H1 (cell line): ENCODE measurements around the gene MYOM1. TPM values are rescaled to one million over a fixed set of nuclear protein-coding genes. Genes with fewer than 3 reads are reported as not detected.

Experiments used
- CTCF ChIA-PET: fragments of 300-600 bp; sonication (Branson Sonifier 250); formaldehyde crosslinking; loops from one replicate; lab custom pipeline; 2021; ENCODE audit not compliant: partially characterized antibody; lab: Charles Lee
- POLR2A ChIA-PET: fragments of 300-600 bp; sonication (Branson Sonifier 250); formaldehyde crosslinking; loops from one replicate; lab custom pipeline; 2021; ENCODE audit warnings: inconsistent platforms; ENCODE audit not compliant: partially characterized antibody; lab: Charles Lee
- DNase-seq, 2 experiments: peaks; one replicate each; pipeline versions ENCODE4 v3.0.0 to v3.0.0-alpha.2; 2010 to 2022; ENCODE audit warnings: low spot score in 2 of 2, low read depth in 1 of 2, mixed read lengths in 1 of 2
- FAIRE-seq: peaks from 2 replicates; lab custom pipeline; 2011; peaks lifted over from hg19 to GRCh38; lab: Jason Lieb, UNC
- H2AFZ ChIP-seq: 2 replicates; pipeline ENCODE4 v1.8.1; 2012; ENCODE audit warnings: low read length, inconsistent platforms
- H2AK5ac ChIP-seq: 2 replicates; pipeline ENCODE4 v1.6.1; 2013; ENCODE audit warnings: low read depth, low read length
- H2BK120ac ChIP-seq: replicated peaks from 2 replicates; pipeline ENCODE3; 2013; ENCODE audit warnings: low read depth, low read length, inconsistent platforms
- H2BK12ac ChIP-seq: 2 replicates; pipeline ENCODE4 v1.6.1; 2013; ENCODE audit warnings: low read depth, low read length
- H2BK15ac ChIP-seq: 2 replicates; pipeline ENCODE4 v1.6.1; 2013; ENCODE audit warnings: low read length
- H2BK20ac ChIP-seq: 2 replicates; pipeline ENCODE4 v1.6.1; 2013; ENCODE audit warnings: low read length
- H2BK5ac ChIP-seq: 2 replicates; pipeline ENCODE4 v1.6.1; 2013; ENCODE audit warnings: low read depth, low read length
- H3K14ac ChIP-seq: 2 replicates; pipeline ENCODE4 v1.6.1; 2013; ENCODE audit warnings: inconsistent platforms; ENCODE audit not compliant: insufficient read length
- H3K18ac ChIP-seq: 2 replicates; pipeline ENCODE4 v1.6.1; 2013; ENCODE audit warnings: low read length; ENCODE audit errors: extremely low read depth
- H3K23ac ChIP-seq: 2 replicates; pipeline ENCODE4 v1.6.1; 2013; ENCODE audit warnings: inconsistent platforms; ENCODE audit not compliant: insufficient read length
- H3K23me2 ChIP-seq: 2 replicates; pipeline ENCODE4 v1.6.1; 2013; ENCODE audit warnings: low read depth, low read length
- H3K27ac ChIP-seq: 2 replicates; pipeline ENCODE4 v1.6.1; 2011; ENCODE audit warnings: low read depth, low read length, inconsistent platforms
- H3K27me3 ChIP-seq, 4 experiments: replicated peaks in 1 of 4; 1 replicate in 1 of 4; 2 replicates in 3 of 4; pipeline versions ENCODE4 v1.6.1 to v1.8.1; 2011 to 2013; ENCODE audit warnings: low read length in 3 of 4, mild to moderate bottlenecking in 3 of 4, inconsistent platforms in 2 of 4, mixed read lengths in 2 of 4, moderate library complexity in 1 of 4; ENCODE audit not compliant: control insufficient read depth in 3 of 4, insufficient read depth in 3 of 4; ENCODE audit errors: extremely low read depth in 1 of 4
- H3K36me3 ChIP-seq, 4 experiments: 2 replicates each; pipeline versions ENCODE4 v1.6.1 to v1.8.1; 2011 to 2013; ENCODE audit warnings: mild to moderate bottlenecking in 4 of 4, low read length in 3 of 4, moderate library complexity in 2 of 4, control low read depth in 1 of 4, inconsistent platforms in 1 of 4; ENCODE audit not compliant: insufficient read depth in 4 of 4, control insufficient read depth in 2 of 4
- H3K4ac ChIP-seq: replicated peaks from 2 replicates; pipeline ENCODE3; 2013; ENCODE audit warnings: low read length, low read depth, mixed read lengths, inconsistent platforms; ENCODE audit not compliant: insufficient read length
- H3K4me1 ChIP-seq, 4 experiments: replicated peaks in 1 of 4; 1 replicate in 1 of 4; 2 replicates in 3 of 4; pipeline versions ENCODE4 v1.6.1 to v1.8.1; 2011 to 2013; ENCODE audit warnings: low read length in 3 of 4, inconsistent platforms in 2 of 4, mixed read lengths in 1 of 4; ENCODE audit not compliant: insufficient read depth in 4 of 4, control insufficient read depth in 3 of 4
- H3K4me2 ChIP-seq, 2 experiments: 2 replicates each; pipeline versions ENCODE4 v1.6.1 to v1.8.1; 2011 to 2013; ENCODE audit warnings: low read depth in 2 of 2, low read length in 2 of 2, control low read depth in 1 of 2, inconsistent platforms in 1 of 2, mild to moderate bottlenecking in 1 of 2; ENCODE audit not compliant: insufficient read depth in 1 of 2
- H3K4me3 ChIP-seq, 4 experiments: fragments of 200-600, 300-600 bp in 1 of 4; sonication (generic), shearing (Covaris generic), sonication (Bioruptor Twin) in 1 of 4; 2 replicates each; pipeline versions ENCODE4 v1.5.1 to v1.8.1; 2011 to 2016; ENCODE audit warnings: low read length in 4 of 4, low read depth in 3 of 4, control low read depth in 2 of 4, inconsistent platforms in 2 of 4, mild to moderate bottlenecking in 2 of 4, mixed read lengths in 1 of 4, moderate library complexity in 1 of 4; ENCODE audit not compliant: insufficient read depth in 2 of 4; ENCODE audit errors: extremely low read depth in 1 of 4
- H3K56ac ChIP-seq: replicated peaks from 2 replicates; pipeline ENCODE3; 2013; ENCODE audit warnings: low read depth, mild to moderate bottlenecking, mixed read lengths, low read length, inconsistent platforms; ENCODE audit not compliant: insufficient read length
- H3K79me1 ChIP-seq: 2 replicates; pipeline ENCODE4 v1.6.1; 2013; ENCODE audit warnings: low read depth, low read length, control low read depth
- H3K79me2 ChIP-seq, 2 experiments: 2 replicates each; pipeline versions ENCODE4 v1.6.1 to v1.8.1; 2012 to 2013; ENCODE audit warnings: low read length in 2 of 2, mild to moderate bottlenecking in 2 of 2, inconsistent platforms in 1 of 2; ENCODE audit not compliant: insufficient read depth in 2 of 2, control insufficient read depth in 1 of 2
- H3K9ac ChIP-seq, 4 experiments: replicated peaks in 1 of 4; 1 replicate in 1 of 4; 2 replicates in 3 of 4; pipeline versions ENCODE4 v1.6.1 to v1.8.1; 2011 to 2013; ENCODE audit warnings: low read depth in 3 of 4, low read length in 3 of 4, control low read depth in 2 of 4, mild to moderate bottlenecking in 2 of 4, moderate library complexity in 2 of 4, inconsistent platforms in 1 of 4; ENCODE audit errors: extremely low read depth in 1 of 4
- H3K9me3 ChIP-seq, 2 experiments: 2 replicates each; pipeline versions ENCODE4 v1.6.1 to v1.8.1; 2012 to 2013; ENCODE audit warnings: mild to moderate bottlenecking in 2 of 2, moderate library complexity in 2 of 2, control low read depth in 1 of 2, inconsistent platforms in 1 of 2, low read depth in 1 of 2, low read length in 1 of 2, mixed read lengths in 1 of 2; ENCODE audit not compliant: insufficient read depth in 2 of 2
- H4K20me1 ChIP-seq, 2 experiments: replicated peaks in 1 of 2; 2 replicates each; pipeline versions ENCODE3 to v1.8.1; 2011 to 2013; ENCODE audit warnings: inconsistent platforms in 2 of 2, low read length in 2 of 2, mild to moderate bottlenecking in 1 of 2; ENCODE audit not compliant: insufficient read depth in 2 of 2, control insufficient read depth in 1 of 2
- H4K5ac ChIP-seq: 2 replicates; pipeline ENCODE4 v1.6.1; 2013; ENCODE audit warnings: low read length, low read depth, mixed read lengths, inconsistent platforms; ENCODE audit not compliant: insufficient read length
- H4K8ac ChIP-seq: 2 replicates; pipeline ENCODE4 v1.8.0; 2013; ENCODE audit warnings: mild to moderate bottlenecking, moderate library complexity, low read length, inconsistent platforms; ENCODE audit not compliant: insufficient read depth; ENCODE audit errors: extremely low read depth
- H4K91ac ChIP-seq: replicated peaks from 2 replicates; pipeline ENCODE3; 2013; ENCODE audit warnings: low read length, mixed read lengths, inconsistent platforms; ENCODE audit not compliant: insufficient read length
- SIX5 ChIP-seq: IDR thresholded peaks from 2 replicates; pipeline ENCODE4 v1.6.1; 2011; ENCODE audit warnings: mild to moderate bottlenecking, low read depth, low read length
- WGBS, 2 experiments: shearing (Covaris generic) in 1 of 2; methylation state at CpG; one replicate each; pipeline versions ENCODE4 v1.1.6 to v1.1.7; 2013 to 2015; ENCODE audit warnings: low lambda C conversion rate in 2 of 2, mixed read lengths in 2 of 2, inconsistent platforms in 1 of 2, low coverage in 1 of 2, missing lambda C conversion rate in 1 of 2; ENCODE audit not compliant: insufficient replicate concordance in 2 of 2, insufficient coverage in 1 of 2, insufficient read length in 1 of 2; ENCODE audit errors: extremely low coverage in 1 of 2, missing lambda C conversion rate in 1 of 2; 5-methylcytosine and 5-hydroxymethylcytosine counted together
- polyA plus RNA-seq, 7 experiments: library from polyadenylated mRNA; depleted of rRNA in 3 of 7; stranded (reverse) in 5 of 7; unstranded in 2 of 7; fragments of >200 nt in 5 of 7; fragments of 200-250 nt in 2 of 7; gene quantifications; 1 replicate in 5 of 7; 2 replicates in 1 of 7; 4 replicates in 1 of 7; pipeline versions ENCODE4 v1.2.1 to v1.2.3, GENCODE V29; 2011 to 2013; ENCODE audit warnings: missing spikeins in 2 of 7, mixed read lengths in 2 of 7
- total RNA-seq: library from RNA; stranded (reverse); fragmentation: NEBNext Ultra II Directional; extraction: Animal tissue kit (Norgen Biotek cat#: 25700); gene quantifications from 2 replicates; pipeline ENCODE4 v1.2.1, GENCODE V29; 2021

Gene MYOM1
- total and polyA plus RNA-seq, 2 of the 8 experiments (the other 6 are each of a cell fraction or from before 2014, with no cell fraction given) = 0.06 to 0.32 TPM

- no peak overlapping the region for H2AK5ac ChIP-seq
- H2BK5ac ChIP-seq = no peak overlapping the region
- H3K4me1 ChIP-seq = peaks cover 0 to 6% (median 2%) of the 10 kb centered on the region in 4 experiments; a peak in 5 of 7 replicates
- H2BK12ac ChIP-seq = no peak overlapping the region
- H3K36me3 ChIP-seq = no peaks in the 10 kb centered on the region
- no peak overlapping the region for H4K8ac ChIP-seq
- H3K4ac ChIP-seq = no peak overlapping the region
- H2AFZ ChIP-seq = no peak overlapping the region
- H4K20me1 ChIP-seq = peaks cover 6 to 29% of the 10 kb centered on the region in 2 experiments
- FAIRE-seq = no peak
- no peak overlapping the region for H3K18ac ChIP-seq
- H2BK120ac ChIP-seq = no peak overlapping the region
- H4K5ac ChIP-seq = no peak overlapping the region
- no peak for DNase-seq
- peaks cover 8% of the 10 kb centered on the region for H3K79me1 ChIP-seq
- no peaks in the 10 kb centered on the region for H3K9me3 ChIP-seq
- H3K23me2 ChIP-seq = peaks cover 7% of the 10 kb centered on the region
- H4K91ac ChIP-seq = no peak overlapping the region
- H3K4me3 ChIP-seq = no peak overlapping the region
- no peak overlapping the region for H3K27ac ChIP-seq
- H2BK15ac ChIP-seq = no peak overlapping the region; the same call in 1 of the 2 replicates
- H3K56ac ChIP-seq = no peak overlapping the region
- no peak overlapping the region for H3K14ac ChIP-seq
- WGBS, 2 experiments = 92% methylated on average over 2 of the region's 2 CpGs; no CpG with 5 or more reads in 1 of the 2 experiments
- peaks cover 42 to 71% of the 10 kb centered on the region in 2 experiments for H3K79me2 ChIP-seq
- H3K9ac ChIP-seq = no peak overlapping the region
- CTCF ChIA-PET = interaction anchor here (1.1 to 2.0 kb wide), 3 partner anchors 11 to 190 kb away, joined by 3 to 4 read pairs (median 3); no protein-coding TSS in a partner anchor
- no peak overlapping the region for H3K23ac ChIP-seq
- no peaks in the 10 kb centered on the region for H3K27me3 ChIP-seq
- H3K4me2 ChIP-seq = peak overlapping the region in 1 of 2 experiments; percentile 94; a peak in 1 of 4 replicates
- POLR2A ChIA-PET = interaction anchor here (0.9 to 4.3 kb wide), 5 partner anchors 8 to 339 kb away, joined by 3 to 26 read pairs (median 5); partner anchors contain the start of gene MYL12A
- TF ChIP-seq SIX5 = no peak
- H2BK20ac ChIP-seq = no peak overlapping the region
Measured at GRCh38 chr18:3264362-3264761, 44.6 kb upstream of the MYOM1 start.
